AG09309 (cell line): ENCODE measurements around the gene TPM4.

Source experiments
- DNase-seq: peaks from one replicate; pipeline ENCODE4 v3.0.0-alpha.2; 2010; ENCODE audit warnings: low read depth
- H3K4me3 ChIP-seq: 2 replicates; pipeline ENCODE4 v1.5.1; 2011; ENCODE audit warnings: mild to moderate bottlenecking, low read depth, low read length, moderate library complexity; ENCODE audit not compliant: control insufficient read depth
- CTCF ChIP-seq: IDR thresholded peaks from 2 replicates; pipeline ENCODE4 v1.5.1; 2011; ENCODE audit warnings: mild to moderate bottlenecking, low read depth, low read length, inconsistent platforms; ENCODE audit not compliant: insufficient read depth, control insufficient read depth; ENCODE audit errors: missing control alignments

TPM4 gene

GRCh38 chr19:16041299-16041990 is 34.9 kb upstream of the TPM4 start:
- peak; percentile 96 for TF ChIP-seq CTCF
- peak; percentile 13 for DNase-seq
- H3K4me3 ChIP-seq = peak overlapping the region; percentile 33

GRCh38 chr19:16041991-16042386 is 34.3 kb upstream of the TPM4 start:
- DNase-seq = no peak
- no peak for TF ChIP-seq CTCF
- H3K4me3 ChIP-seq = no peak overlapping the region

- no peak for DNase-seq
- no peak overlapping the region for H3K4me3 ChIP-seq
- no peak for TF ChIP-seq CTCF
Observed at GRCh38 chr19:16042533-16043085, 33.7 kb upstream of the TPM4 start.

GRCh38 chr19:16043156-16043757 is 33.0 kb upstream of the TPM4 start:
- DNase-seq = no peak
- TF ChIP-seq CTCF = no peak

GRCh38 chr19:16044746-16045145 is 31.5 kb upstream of the TPM4 start:
- H3K4me3 ChIP-seq = no peak overlapping the region
- DNase-seq = no peak
- TF ChIP-seq CTCF = no peak

More at GRCh38 chr19:16043156-16043757, 33.0 kb upstream of the TPM4 start:
- no peak overlapping the region for H3K4me3 ChIP-seq

- no peak overlapping the region for H3K4me3 ChIP-seq
- no peak for DNase-seq
- TF ChIP-seq CTCF = no peak
Observed at GRCh38 chr19:16045171-16045570, 31.1 kb upstream of the TPM4 start.
